22Rv1 (cell line): ENCODE data around the gene DERL2.

ENCODE experiments used
- CTCF ChIP-seq: fragments of 450-650 bp; IDR thresholded peaks from 2 replicates; pipeline ENCODE4 v1.5.1; 2017; ENCODE audit warnings: mild to moderate bottlenecking
- ZFX ChIP-seq: fragments of 450-650 bp; IDR thresholded peaks from 2 replicates; pipeline ENCODE4 v1.6.1; 2017; ENCODE audit warnings: antibody characterized with exemption, borderline replicate concordance

- TF ChIP-seq CTCF, result no peak
- TF ChIP-seq ZFX, result no peak
Observed at GRCh38 chr17:5431949-5432556, 53.9 kb downstream of the DERL2 start.
